GM23248 (cell line): Measurements from ENCODE around the gene ADCY2.

Experiments used
- EZH2 ChIP-seq: fragments of 200-600 bp; sonication (generic); IDR thresholded peaks from 2 replicates; pipeline ENCODE4 v1.6.1; 2018; ENCODE audit warnings: antibody characterized with exemption, mild to moderate bottlenecking; ENCODE audit not compliant: insufficient read depth, poor library complexity, severe bottlenecking
- EZH2phosphoT487 ChIP-seq: fragments of 200-600 bp; sonication (generic); IDR thresholded peaks from 2 replicates; pipeline ENCODE4 v1.6.1; 2018; ENCODE audit warnings: antibody characterized with exemption, moderate library complexity, mild to moderate bottlenecking, low read depth; ENCODE audit not compliant: insufficient read depth

DNA sequence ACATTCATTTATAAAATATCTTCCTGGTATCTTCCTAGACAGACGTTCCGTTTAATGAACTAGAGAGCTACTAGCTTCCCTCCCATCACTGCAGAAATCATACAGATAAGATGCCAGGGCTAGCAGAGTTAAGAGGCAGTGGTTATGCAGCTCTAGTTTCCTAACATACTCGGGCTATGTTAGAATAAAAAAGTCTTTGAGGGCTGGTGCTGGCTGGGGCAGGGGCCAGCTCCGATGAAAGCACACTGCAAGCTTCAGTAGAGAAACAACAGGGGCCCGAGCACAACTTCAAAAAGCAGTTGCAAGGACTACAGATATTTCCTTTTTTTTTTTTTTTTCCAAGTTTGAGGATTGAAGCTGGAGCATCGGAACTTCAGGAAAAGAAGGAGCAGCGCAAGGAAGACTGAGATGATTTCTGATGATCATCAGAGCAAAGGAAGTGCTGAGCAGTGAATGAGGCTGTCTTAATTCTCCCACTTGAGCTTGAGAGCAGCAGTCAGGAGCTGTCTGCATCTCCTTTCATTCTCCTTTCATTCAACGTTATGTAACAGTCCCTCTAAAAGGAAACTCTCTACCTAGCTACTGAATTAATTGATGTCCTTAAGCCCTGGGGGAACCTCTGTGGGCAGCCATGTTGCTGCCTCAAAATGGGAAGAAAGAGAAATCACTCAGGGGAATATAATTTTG is 47.6 kb upstream of the ADCY2 start:
- TF ChIP-seq EZH2 (no peak), EZH2phosphoT487 (no peak)
